HS-5 (cell line): ENCODE results near the gene NPTX2.

Experiments
- DNase-seq: peaks from one replicate; pipeline ENCODE4 v3.0.0-alpha.2; 2012; ENCODE audit warnings: low read depth

The NPTX2 gene

GRCh38 chr7:98655611-98656010, 38.5 kb downstream of the NPTX2 start:
- no peak for DNase-seq

DNA sequence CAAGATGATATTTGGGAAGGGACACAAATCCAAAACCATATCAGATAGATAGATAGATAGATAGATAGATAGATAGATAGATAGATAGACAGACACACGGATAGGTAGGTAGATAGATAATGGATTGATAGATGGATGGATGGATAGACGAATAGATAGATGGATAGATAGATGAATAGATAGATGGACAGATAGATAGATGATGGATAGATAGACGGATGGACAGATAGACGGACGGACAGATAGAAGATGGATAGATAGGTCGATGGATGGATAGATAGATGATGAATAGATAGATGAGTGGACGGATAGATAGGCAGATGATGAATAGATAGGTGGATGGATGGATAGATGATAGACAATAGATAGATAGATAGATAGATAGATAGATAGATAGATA, 39.8 kb downstream of the NPTX2 start:
- DNase-seq: no peak

DNA sequence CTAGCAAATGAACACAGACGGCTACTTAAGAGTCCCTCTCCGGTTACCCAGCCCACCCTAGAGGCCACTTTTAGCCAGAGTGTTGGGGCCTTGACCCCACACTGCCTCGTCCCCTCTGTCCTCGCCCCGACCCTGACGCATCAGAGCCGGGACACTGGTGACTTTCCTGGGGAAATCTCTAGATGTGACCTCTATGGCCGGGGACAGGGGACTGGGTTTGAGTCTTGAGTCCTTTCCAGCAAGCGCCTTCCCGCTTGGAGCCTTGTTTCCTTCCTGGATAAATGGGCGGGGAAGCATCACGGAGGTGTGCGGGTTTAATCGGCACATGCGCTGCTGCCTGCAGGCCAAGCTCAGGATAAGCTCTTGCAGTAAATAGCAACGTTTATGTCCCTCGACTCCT, 40.7 kb downstream of the NPTX2 start:
- DNase-seq: no peak

GRCh38 chr7:98659756-98660155, 42.7 kb downstream of the NPTX2 start:
- no peak for DNase-seq

GRCh38 chr7:98661607-98662006, 44.5 kb downstream of the NPTX2 start:
- no peak for DNase-seq

DNA sequence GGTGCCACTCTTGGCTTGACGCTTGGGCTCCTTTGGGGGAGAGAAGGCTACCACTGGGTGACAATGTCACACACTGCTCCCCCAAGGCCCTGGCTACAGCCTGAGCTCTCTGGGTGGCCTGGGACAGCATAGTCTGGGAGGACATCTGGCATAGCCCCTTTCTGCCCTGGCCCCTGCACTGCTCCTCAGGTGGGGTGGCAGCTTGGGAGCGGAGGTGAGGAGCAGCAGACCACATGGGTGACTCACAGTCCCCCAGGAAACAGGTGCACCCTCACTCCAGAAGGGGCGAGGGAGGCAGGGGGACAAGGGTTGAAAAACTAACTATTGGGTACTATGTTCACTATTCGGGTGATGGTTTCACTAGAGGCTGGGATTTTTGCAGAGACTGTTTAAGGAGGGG, 45.2 kb downstream of the NPTX2 start:
- no peak for DNase-seq

DNA sequence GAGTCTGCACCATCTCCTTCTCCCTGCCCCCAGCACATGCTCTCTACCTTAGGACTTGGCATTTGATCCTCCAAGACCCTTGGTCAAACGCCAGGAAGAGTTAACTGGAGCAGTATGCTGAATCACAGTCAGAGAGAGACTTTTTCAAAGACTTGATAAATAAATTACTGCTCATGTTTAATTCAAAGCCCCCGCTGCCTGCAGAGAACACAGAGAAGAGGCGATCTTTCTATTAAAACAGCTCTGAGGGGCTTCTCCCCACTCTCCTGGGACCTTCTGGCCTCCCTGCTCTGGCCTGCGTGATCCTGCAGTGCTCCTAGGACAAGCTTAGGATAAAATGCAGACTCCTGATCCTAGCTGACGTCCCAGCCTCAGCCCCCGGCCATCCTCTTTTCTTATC, 47.8 kb downstream of the NPTX2 start:
- no peak for DNase-seq

- DNase-seq: no peak
Measured at GRCh38 chr7:98668255-98668654, 51.2 kb downstream of the NPTX2 start.

DNA sequence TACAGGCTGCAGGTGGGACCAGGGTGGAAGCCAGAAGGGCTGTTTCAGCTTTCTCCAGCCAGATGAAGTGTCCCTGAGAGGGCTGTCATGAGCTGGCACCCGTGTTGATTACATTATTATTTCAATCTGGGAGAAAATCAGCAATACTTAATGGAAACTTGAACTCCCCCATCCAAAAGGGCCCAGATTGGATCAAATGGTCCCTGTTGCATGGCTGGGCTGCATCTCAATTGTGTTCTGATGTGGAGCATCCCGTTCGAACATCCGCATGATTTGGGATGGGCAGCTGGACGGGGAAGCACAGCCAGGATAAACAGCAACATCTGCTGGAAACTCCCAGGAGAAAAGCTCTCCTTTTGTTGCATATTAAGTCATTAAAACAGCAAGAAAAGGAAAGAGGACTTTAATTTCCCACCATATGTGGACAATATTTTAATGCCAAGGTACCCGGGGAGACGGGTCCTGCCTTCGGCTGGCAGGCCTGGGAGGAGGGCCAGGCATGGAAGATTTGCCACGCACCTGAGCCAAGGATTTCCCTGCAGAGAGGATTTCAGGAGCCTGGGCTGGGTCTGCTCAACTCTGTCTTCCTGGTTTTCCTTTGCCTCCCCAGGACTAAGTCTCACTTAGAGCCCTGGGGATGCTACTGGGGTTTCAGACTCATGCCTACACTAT, 52.4 kb downstream of the NPTX2 start:
- no peak for DNase-seq

DNA sequence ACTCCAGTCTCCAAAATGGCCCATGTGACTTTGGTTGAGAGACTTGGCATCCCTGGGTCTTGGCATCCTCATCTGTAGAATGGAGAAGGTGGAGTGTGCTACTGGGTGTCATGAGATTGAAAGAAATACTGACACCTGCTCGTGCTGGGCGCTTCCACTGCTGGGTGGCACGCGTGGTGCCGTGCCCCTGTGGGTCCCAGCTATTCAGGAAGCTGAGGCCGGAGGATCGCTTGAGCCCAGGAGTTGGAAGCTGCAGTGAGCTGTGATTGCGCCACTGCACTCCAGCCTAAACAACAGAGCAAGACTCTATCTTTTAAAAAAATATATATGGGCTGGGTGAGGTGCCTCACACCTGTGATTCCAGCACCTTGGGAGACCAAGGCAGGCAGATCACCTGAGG, 53.1 kb downstream of the NPTX2 start:
- no peak for DNase-seq

DNA sequence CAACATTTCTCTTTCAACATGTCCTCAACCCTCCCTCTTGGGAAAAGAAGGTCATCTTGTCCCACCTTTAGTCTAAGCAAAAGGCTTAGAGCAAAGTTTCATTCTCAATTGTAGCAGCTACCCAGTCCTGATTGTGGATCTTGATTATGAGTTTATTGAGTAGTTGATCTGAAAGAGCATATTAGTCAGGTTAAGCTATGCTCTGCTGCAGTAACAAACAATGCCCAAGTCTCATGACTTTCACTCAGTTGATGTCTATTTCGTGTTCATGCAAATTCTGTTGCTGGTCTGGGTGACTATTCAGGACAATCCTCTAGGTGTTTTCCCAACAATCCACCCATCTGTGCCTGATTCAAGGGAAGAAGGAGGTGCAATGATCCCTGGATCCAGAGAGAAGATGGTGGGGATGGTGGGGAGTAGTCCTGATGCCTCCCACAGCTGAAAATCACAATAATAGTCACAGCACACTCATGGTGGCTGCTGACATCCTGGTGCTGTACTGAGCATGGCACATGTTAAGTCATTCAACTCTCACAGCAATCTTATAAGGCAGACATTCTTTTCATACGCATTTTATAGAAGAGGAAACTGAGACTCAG, 54.7 kb downstream of the NPTX2 start:
- DNase-seq: no peak

DNA sequence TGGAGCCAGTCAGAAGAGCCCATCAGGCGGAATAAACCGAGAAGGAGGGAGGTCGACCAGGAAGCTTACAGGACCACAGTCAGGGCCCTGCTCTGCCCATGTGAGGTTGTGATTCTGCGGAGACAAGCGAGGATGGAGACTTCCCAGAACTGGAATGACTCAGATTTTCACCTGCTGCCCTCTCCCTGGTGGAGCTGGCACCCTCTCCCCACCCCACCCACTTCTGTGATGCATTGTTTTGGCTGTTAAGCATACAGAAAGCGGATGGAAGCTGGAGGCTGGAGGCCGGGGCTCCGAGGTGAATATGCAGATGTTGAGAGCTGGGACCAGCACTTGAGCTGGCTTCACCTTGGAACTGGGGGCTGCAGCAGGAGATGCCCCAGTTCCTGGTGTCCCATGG, 57.4 kb downstream of the NPTX2 start:
- no peak for DNase-seq

DNA sequence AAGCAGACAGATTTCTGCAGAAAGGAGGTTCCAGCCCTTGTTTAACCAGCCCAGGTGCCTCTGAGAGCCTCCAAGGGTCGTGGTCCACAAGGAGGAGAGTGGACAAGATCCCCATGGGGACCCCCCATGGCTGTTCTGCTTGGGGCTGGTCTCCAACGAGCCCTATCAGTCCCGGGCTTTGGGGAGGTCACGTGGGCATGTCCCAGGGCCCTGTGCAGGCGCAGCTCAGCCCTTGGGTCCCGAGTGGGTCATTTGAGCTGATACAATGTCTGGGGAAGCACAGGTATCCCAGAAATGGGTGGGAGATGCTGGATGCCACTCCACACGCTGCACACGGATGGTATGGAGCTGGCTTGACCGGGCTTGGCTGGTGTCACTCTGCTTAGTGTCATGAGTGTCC, 57.8 kb downstream of the NPTX2 start:
- no peak for DNase-seq

DNA sequence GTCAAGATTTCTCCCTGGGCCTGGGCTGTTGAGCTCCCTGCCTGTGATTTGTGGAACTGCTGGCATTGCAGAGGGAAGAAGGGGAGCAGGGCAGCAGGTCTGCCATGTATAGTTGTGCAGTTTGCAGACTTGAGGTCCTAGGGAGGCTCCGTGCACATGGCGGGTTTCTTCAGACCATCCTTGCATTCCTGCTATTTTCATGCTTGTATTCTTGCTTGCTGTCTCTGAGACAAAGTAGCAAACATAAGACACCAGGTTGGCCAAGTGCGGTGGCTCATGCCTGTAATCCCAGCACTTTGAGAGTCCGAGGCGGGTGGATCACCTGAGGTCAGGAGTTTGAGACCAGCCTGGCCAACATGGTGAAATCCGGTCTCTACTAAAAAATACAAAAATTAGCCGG, 61.1 kb downstream of the NPTX2 start:
- DNase-seq: no peak
